ENCODE results near the gene DFFB.

DNA sequence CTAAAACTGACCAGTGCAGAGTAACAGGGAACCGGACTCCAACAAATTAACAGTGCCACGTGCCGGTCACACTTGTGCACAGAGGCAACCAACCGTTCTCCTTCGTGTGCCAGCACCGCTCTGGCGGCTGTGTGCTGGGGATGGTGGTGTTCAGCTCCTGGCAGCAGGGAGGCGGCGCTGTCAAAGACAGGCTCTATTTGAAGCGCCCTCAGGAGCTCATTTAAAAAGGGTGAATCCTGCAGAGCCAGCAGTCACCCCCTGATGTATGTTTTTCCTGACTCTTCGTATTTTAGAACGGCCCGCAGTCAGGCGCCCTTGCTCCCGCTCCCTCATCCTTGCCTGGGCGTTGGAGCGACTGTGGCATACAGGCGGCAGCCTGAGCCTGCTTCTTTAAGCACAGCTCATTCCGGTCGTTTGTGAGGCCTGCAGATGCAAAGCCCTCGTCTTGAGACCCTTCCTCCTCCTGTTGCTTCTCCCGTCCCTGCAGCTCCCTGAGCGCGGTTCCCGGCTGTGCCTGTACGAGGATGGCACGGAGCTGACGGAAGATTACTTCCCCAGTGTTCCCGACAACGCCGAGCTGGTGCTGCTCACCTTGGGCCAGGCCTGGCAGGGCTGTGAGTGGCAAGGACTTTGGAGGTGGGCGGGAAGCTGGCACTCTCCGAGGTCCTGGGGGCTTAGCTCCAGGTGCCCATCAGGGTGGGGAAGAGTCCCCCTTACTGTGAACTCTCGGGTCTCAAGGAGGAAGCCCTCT is 1.1 kb downstream of the DFFB start:
- no peak for TF ChIP-seq POLR2AphosphoS5 (IDR thresholded peaks at IDR 0.05)
- TF ChIP-seq, protein P1, sequence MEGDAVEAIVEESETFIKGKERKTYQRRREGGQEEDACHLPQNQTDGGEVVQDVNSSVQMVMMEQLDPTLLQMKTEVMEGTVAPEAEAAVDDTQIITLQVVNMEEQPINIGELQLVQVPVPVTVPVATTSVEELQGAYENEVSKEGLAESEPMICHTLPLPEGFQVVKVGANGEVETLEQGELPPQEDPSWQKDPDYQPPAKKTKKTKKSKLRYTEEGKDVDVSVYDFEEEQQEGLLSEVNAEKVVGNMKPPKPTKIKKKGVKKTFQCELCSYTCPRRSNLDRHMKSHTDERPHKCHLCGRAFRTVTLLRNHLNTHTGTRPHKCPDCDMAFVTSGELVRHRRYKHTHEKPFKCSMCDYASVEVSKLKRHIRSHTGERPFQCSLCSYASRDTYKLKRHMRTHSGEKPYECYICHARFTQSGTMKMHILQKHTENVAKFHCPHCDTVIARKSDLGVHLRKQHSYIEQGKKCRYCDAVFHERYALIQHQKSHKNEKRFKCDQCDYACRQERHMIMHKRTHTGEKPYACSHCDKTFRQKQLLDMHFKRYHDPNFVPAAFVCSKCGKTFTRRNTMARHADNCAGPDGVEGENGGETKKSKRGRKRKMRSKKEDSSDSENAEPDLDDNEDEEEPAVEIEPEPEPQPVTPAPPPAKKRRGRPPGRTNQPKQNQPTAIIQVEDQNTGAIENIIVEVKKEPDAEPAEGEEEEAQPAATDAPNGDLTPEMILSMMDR (IDR thresholded peaks at IDR 0.05): no peak
- TF ChIP-seq POLR2A (IDR thresholded peaks at IDR 0.05): no peak
